Panc1 (cell line): ENCODE results near the gene LRP2.

Experiments used
- POLR2AphosphoS5 ChIP-seq: IDR thresholded peaks from 2 replicates; pipeline ENCODE4 v1.6.1; 2012; ENCODE audit warnings: mild to moderate bottlenecking, low read depth, low read length, moderate library complexity
- SIN3A ChIP-seq: IDR thresholded peaks from 2 replicates; pipeline ENCODE4 v1.6.1; 2012; ENCODE audit warnings: low read depth, mild to moderate bottlenecking, low read length, moderate library complexity, borderline replicate concordance; ENCODE audit not compliant: insufficient read depth
- TF ChIP-seq, protein P1 (sequence below): fragments of 450-650 bp; IDR thresholded peaks from 2 replicates; pipeline ENCODE4 v1.5.1; 2017; ENCODE audit warnings: mild to moderate bottlenecking
- TF ChIP-seq, protein P2 (sequence below), 2 experiments: IDR thresholded peaks; 2 replicates each; pipeline ENCODE4 v1.6.1; 2011 to 2012; ENCODE audit warnings: low read depth in 2 of 2, control low read depth in 1 of 2, low read length in 1 of 2, mild to moderate bottlenecking in 1 of 2, moderate library complexity in 1 of 2; ENCODE audit not compliant: insufficient read depth in 1 of 2

GRCh38 chr2:169362894-169363559 is 693 bp upstream of the LRP2 start:
- TF ChIP-seq, protein P1, sequence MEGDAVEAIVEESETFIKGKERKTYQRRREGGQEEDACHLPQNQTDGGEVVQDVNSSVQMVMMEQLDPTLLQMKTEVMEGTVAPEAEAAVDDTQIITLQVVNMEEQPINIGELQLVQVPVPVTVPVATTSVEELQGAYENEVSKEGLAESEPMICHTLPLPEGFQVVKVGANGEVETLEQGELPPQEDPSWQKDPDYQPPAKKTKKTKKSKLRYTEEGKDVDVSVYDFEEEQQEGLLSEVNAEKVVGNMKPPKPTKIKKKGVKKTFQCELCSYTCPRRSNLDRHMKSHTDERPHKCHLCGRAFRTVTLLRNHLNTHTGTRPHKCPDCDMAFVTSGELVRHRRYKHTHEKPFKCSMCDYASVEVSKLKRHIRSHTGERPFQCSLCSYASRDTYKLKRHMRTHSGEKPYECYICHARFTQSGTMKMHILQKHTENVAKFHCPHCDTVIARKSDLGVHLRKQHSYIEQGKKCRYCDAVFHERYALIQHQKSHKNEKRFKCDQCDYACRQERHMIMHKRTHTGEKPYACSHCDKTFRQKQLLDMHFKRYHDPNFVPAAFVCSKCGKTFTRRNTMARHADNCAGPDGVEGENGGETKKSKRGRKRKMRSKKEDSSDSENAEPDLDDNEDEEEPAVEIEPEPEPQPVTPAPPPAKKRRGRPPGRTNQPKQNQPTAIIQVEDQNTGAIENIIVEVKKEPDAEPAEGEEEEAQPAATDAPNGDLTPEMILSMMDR = no peak
- TF ChIP-seq POLR2AphosphoS5 = no peak
- TF ChIP-seq SIN3A = no peak
- TF ChIP-seq, protein P2, sequence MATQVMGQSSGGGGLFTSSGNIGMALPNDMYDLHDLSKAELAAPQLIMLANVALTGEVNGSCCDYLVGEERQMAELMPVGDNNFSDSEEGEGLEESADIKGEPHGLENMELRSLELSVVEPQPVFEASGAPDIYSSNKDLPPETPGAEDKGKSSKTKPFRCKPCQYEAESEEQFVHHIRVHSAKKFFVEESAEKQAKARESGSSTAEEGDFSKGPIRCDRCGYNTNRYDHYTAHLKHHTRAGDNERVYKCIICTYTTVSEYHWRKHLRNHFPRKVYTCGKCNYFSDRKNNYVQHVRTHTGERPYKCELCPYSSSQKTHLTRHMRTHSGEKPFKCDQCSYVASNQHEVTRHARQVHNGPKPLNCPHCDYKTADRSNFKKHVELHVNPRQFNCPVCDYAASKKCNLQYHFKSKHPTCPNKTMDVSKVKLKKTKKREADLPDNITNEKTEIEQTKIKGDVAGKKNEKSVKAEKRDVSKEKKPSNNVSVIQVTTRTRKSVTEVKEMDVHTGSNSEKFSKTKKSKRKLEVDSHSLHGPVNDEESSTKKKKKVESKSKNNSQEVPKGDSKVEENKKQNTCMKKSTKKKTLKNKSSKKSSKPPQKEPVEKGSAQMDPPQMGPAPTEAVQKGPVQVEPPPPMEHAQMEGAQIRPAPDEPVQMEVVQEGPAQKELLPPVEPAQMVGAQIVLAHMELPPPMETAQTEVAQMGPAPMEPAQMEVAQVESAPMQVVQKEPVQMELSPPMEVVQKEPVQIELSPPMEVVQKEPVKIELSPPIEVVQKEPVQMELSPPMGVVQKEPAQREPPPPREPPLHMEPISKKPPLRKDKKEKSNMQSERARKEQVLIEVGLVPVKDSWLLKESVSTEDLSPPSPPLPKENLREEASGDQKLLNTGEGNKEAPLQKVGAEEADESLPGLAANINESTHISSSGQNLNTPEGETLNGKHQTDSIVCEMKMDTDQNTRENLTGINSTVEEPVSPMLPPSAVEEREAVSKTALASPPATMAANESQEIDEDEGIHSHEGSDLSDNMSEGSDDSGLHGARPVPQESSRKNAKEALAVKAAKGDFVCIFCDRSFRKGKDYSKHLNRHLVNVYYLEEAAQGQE (IDR thresholded peaks at IDR 0.05; ENCODE audit: insufficient read depth in 1 of 2, low read depth in 2 of 2, low read length in 1 of 2) = no peak
